SK-N-SH treated with all-trans-retinoic acid at 6 μM for 48 hours (cell line): ENCODE data around the gene GALNT6.

Source experiments
- ATAC-seq: fragments of 200-7000 bp; cut with Tn5 transposase; 3 replicates; pipeline ENCODE4 v1.9.1; 2020; ENCODE audit warnings: mild to moderate bottlenecking, moderate library complexity
- ARNTL ChIP-seq: fragments of 450-650 bp; formaldehyde crosslinking; IDR thresholded peaks from 2 replicates; pipeline ENCODE4 v1.5.0; 2020; ENCODE audit warnings: low read depth, mild to moderate bottlenecking, moderate library complexity, borderline replicate concordance
- BACH2 ChIP-seq: fragments of 250-450 bp; sonication (Bioruptor Pico); IDR thresholded peaks from 2 replicates; pipeline ENCODE4 v1.9.0; 2021; ENCODE audit warnings: mild to moderate bottlenecking, borderline replicate concordance
- CREB5 ChIP-seq: fragments of 250-450 bp; sonication (Bioruptor Pico); IDR thresholded peaks from 2 replicates; pipeline ENCODE4 v1.5.1; 2020; ENCODE audit warnings: low read depth, mild to moderate bottlenecking, moderate library complexity
- CSDC2 ChIP-seq: fragments of 250-450 bp; sonication (Bioruptor Pico); IDR thresholded peaks from 2 replicates; pipeline ENCODE4 v1.5.0; 2020; ENCODE audit warnings: mild to moderate bottlenecking, moderate library complexity
- ESRRG ChIP-seq: fragments of 250-450 bp; sonication (Bioruptor Pico); IDR thresholded peaks from 2 replicates; pipeline ENCODE4 v1.6.1; 2021; ENCODE audit warnings: mild to moderate bottlenecking
- GLIS3 ChIP-seq: fragments of 250-450 bp; sonication (Bioruptor Pico); IDR thresholded peaks from 2 replicates; pipeline ENCODE4 v1.5.0; 2020; ENCODE audit warnings: mild to moderate bottlenecking, moderate library complexity
- ISL1 ChIP-seq: fragments of 250-450 bp; sonication (Bioruptor Pico); IDR thresholded peaks from 2 replicates; pipeline ENCODE4 v2.1.2; 2022; ENCODE audit warnings: mild to moderate bottlenecking, moderate library complexity
- OSR1 ChIP-seq: fragments of 250-450 bp; sonication (Bioruptor Pico); IDR thresholded peaks from 2 replicates; pipeline ENCODE4 v1.8.0; 2022; ENCODE audit warnings: moderate library complexity, mild to moderate bottlenecking, inconsistent platforms
- POU6F1 ChIP-seq: fragments of 250-450 bp; sonication (Bioruptor Pico); IDR thresholded peaks from 2 replicates; pipeline ENCODE4 v1.8.0; 2021; ENCODE audit warnings: low read depth, mild to moderate bottlenecking, moderate library complexity, borderline replicate concordance
- RARB ChIP-seq: fragments of 250-450 bp; sonication (Bioruptor Pico); IDR thresholded peaks from 2 replicates; pipeline ENCODE4 v1.8.0; 2021; ENCODE audit warnings: mild to moderate bottlenecking, moderate library complexity
- SNAI2 ChIP-seq: fragments of 250-450 bp; sonication (Bioruptor Pico); IDR thresholded peaks from 2 replicates; pipeline ENCODE4 v1.5.0; 2020; ENCODE audit warnings: mild to moderate bottlenecking, moderate library complexity
- TCF4 ChIP-seq: fragments of 250-450 bp; sonication (Bioruptor Pico); IDR thresholded peaks from 2 replicates; pipeline ENCODE4 v1.8.0; 2021; ENCODE audit warnings: mild to moderate bottlenecking, moderate library complexity, borderline replicate concordance
- ZFP3 ChIP-seq: fragments of 250-450 bp; sonication (Bioruptor Pico); IDR thresholded peaks from 2 replicates; pipeline ENCODE4 v1.5.0; 2020; ENCODE audit warnings: mild to moderate bottlenecking, moderate library complexity
- ZFP30 ChIP-seq: fragments of 450-650 bp; formaldehyde crosslinking; IDR thresholded peaks from 2 replicates; pipeline ENCODE4 v1.5.0; 2022; ENCODE audit warnings: mild to moderate bottlenecking, moderate library complexity
- ZNF70 ChIP-seq: fragments of 450-650 bp; formaldehyde crosslinking; IDR thresholded peaks from 2 replicates; pipeline ENCODE4 v1.5.0; 2020; ENCODE audit warnings: mild to moderate bottlenecking, moderate library complexity
- ZNF8 ChIP-seq: fragments of 450-650 bp; formaldehyde crosslinking; IDR thresholded peaks from 2 replicates; pipeline ENCODE4 v1.5.0; 2020; ENCODE audit warnings: mild to moderate bottlenecking, moderate library complexity
- TF ChIP-seq, protein P1 (sequence below): fragments of 250-450 bp; sonication (Bioruptor Pico); IDR thresholded peaks from 2 replicates; pipeline ENCODE4 v1.8.0; 2020; ENCODE audit warnings: mild to moderate bottlenecking, moderate library complexity, borderline replicate concordance

GALNT6 gene

DNA sequence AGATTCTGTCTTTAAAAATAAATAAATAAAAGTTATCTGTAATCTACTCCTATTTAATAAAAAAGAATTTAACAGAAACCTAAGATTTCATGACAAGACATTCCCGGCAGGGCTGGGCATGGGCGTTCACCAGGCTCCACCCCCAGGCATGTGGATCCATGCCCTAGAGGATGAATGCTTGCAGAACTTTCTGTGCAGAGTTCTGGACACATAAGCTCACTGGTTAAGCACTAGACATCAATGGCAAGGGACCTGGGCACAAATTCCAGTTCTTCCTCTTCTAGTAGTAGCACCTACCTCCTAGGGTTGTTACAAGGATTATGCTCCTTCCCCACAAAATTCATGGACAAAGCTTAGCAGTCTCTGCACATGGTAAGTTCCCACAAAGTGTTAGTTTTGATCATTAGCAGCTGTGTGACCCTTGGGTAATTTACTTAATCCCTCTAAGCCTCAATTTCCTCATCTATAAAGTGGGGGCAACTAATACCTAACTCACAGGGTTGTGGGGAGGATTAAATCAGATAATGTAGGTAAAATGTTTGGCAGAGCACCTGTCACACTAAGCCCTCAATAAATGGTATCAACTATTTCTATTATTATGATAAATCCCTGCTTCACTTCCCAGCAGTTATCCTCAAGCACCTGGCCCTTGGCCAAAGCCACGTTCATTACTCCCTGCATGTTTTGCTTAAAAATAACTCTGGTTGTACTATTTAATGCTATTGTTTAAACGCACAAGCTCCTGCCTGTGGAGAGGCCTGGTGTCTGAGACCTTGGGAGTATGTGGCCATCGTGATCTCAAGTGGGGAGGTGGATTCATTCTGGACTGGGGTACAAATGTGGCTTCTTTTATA is 9.8 kb downstream of the GALNT6 start:
- TF ChIP-seq TCF4 (CRISPR knock-in tag) = no peak
- TF ChIP-seq ISL1 = peak; percentile 41; the same call in 1 of the 2 replicates
- peak; percentile 67; the same call in 1 of the 2 replicates for TF ChIP-seq SNAI2 (CRISPR knock-in tag)
- no peak for TF ChIP-seq ZNF70 (CRISPR knock-in tag)
- no peak for TF ChIP-seq OSR1 (CRISPR knock-in tag)
- TF ChIP-seq, protein P1, sequence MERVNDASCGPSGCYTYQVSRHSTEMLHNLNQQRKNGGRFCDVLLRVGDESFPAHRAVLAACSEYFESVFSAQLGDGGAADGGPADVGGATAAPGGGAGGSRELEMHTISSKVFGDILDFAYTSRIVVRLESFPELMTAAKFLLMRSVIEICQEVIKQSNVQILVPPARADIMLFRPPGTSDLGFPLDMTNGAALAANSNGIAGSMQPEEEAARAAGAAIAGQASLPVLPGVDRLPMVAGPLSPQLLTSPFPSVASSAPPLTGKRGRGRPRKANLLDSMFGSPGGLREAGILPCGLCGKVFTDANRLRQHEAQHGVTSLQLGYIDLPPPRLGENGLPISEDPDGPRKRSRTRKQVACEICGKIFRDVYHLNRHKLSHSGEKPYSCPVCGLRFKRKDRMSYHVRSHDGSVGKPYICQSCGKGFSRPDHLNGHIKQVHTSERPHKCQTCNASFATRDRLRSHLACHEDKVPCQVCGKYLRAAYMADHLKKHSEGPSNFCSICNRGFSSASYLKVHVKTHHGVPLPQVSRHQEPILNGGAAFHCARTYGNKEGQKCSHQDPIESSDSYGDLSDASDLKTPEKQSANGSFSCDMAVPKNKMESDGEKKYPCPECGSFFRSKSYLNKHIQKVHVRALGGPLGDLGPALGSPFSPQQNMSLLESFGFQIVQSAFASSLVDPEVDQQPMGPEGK (CRISPR knock-in tag) = no peak
- TF ChIP-seq RARB (CRISPR knock-in tag) = no peak
- TF ChIP-seq CSDC2 (CRISPR knock-in tag) = no peak
- TF ChIP-seq ZNF8 (CRISPR knock-in tag) = no peak
- ATAC-seq = peak; percentile 46

DNA sequence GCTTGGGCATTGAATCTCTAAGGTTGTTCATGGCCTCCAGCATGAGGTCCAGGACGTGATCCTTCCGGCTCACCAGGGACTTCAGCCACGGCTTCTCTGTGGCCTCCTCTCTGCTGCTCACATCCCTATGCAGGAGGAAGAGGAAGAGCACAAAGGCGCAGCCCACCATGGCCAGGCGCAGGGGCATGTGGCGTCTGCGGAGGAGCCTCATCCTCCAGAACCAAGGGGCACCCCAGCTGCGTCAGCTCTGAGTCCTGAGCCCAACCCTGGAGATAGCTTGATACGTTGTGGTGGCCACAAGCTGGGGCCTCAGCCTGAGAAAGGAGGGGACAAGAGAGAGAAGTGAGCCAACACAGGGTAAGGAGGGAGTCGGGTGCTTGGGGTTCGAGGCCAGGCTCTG is 11.6 kb downstream of the GALNT6 start:
- TF ChIP-seq ARNTL (CRISPR knock-in tag) (no peak), GLIS3 (no peak)
- no peak for ATAC-seq

DNA sequence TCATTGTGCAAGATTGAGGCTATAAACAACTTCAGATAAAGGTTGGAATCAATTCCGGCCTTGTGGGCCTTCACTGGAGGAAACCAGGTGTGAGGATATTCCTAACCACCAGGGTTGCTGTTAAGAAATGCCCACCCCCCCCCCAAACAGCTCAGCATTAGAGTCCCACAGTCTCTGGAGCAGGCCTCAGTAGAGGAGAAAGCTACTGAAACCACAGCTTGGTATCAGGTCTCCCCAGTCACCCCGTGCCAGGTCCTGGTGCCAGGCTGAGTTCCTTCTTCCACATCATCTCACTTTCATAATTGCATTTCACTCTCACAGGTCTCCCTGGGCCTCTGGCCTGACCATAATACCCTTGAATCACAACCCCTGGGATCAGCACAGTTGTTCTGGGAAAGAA is 12.5 kb downstream of the GALNT6 start:
- no peak for TF ChIP-seq RARB (CRISPR knock-in tag)
- no peak for TF ChIP-seq ZFP30 (CRISPR knock-in tag)
- no peak for TF ChIP-seq ARNTL (CRISPR knock-in tag)
- TF ChIP-seq ZNF8 (CRISPR knock-in tag) = no peak
- no peak for TF ChIP-seq POU6F1 (CRISPR knock-in tag)
- TF ChIP-seq, protein P1 (CRISPR knock-in tag) = no peak
- no peak for TF ChIP-seq ZFP3 (CRISPR knock-in tag)
- TF ChIP-seq BACH2 (CRISPR knock-in tag) = no peak
- no peak for TF ChIP-seq ZNF70 (CRISPR knock-in tag)
- no peak for TF ChIP-seq GLIS3
- ATAC-seq = no peak

DNA sequence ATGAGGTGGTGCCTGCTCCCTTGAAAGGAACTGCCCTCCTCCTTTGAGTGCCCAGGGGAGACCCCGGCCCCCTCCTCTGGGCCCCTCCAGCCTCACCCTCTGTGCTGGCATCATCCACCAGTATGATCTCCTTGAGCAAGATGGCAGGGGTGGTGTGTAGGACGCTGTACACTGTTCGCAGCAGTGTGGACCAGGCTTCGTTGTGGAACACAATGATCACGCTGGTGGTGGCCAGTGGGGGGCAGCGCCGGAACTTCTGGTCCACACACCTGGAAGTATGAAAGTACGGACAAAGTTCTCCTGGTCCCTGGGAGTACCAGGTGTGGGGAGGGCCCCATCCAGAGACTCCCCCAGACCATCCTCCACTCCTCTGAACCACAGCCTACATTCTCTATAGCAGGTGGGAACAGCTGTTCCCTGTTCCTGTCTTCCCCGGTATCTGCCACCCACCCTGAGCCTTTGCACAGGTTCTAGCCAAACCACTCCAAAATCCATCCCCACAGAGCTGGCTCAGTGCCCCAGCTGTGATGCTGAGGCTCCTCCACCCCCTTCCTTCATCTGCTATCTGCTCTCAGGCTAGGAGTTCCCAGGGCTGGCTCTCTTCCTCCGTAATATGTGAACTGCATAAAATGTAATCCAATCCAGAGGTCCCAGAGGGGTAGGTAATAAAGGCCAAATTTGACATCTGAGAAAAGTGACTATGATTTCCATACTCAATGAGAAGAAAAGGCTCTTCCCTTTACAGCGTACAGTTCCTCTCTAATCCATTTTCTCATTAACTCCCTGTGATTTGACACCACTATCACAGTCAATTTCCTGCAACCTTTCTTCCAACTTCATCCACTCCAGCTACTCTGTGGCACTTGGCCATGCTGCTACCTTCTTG is 13.9 kb downstream of the GALNT6 start:
- no peak for TF ChIP-seq OSR1 (CRISPR knock-in tag)
- TF ChIP-seq, protein P1 (CRISPR knock-in tag) = no peak
- no peak for TF ChIP-seq ESRRG
- no peak for TF ChIP-seq CREB5 (CRISPR knock-in tag)
- ATAC-seq = no peak
